HEK293 (cell line): ENCODE data around the gene NF2.
A peak's percentile ranks its signal among the peaks of the same experiment; 100 is the strongest.

Experiments used
- BCL11A ChIP-seq: fragments of 450-650 bp; formaldehyde crosslinking; IDR thresholded peaks from 2 replicates; pipeline ENCODE4 v1.5.1; 2016; ENCODE audit warnings: low read depth, missing biosample characterization, missing genetic modification characterization
- EGR2 ChIP-seq: fragments of 450-650 bp; formaldehyde crosslinking; IDR thresholded peaks from 2 replicates; pipeline ENCODE4 v1.5.1; 2016; ENCODE audit warnings: low read depth, missing biosample characterization, missing genetic modification characterization
- ELK4 ChIP-seq: IDR thresholded peaks from 2 replicates; pipeline ENCODE4 v1.6.1; 2011; ENCODE audit warnings: mild to moderate bottlenecking, low read depth, low read length, borderline replicate concordance
- GLIS1 ChIP-seq: fragments of 450-650 bp; formaldehyde crosslinking; IDR thresholded peaks from 2 replicates; pipeline ENCODE4 v1.5.1; 2016; ENCODE audit warnings: missing biosample characterization, missing genetic modification characterization
- HOXC10 ChIP-seq: sonication (generic); formaldehyde crosslinking; IDR thresholded peaks from 2 replicates; pipeline ENCODE4 v1.8.1; 2023; ENCODE audit warnings: mild to moderate bottlenecking, missing genetic modification reagents
- KLF8 ChIP-seq: fragments of 450-650 bp; formaldehyde crosslinking; IDR thresholded peaks from 2 replicates; pipeline ENCODE4 v1.5.1; 2016; ENCODE audit warnings: missing biosample characterization, missing genetic modification characterization
- SP7 ChIP-seq: fragments of 450-650 bp; formaldehyde crosslinking; IDR thresholded peaks from 2 replicates; pipeline ENCODE4 v1.5.1; 2016; ENCODE audit warnings: missing biosample characterization, missing genetic modification characterization
- TRIM28 ChIP-seq: IDR thresholded peaks from 2 replicates; pipeline ENCODE4 v1.6.1; 2011; ENCODE audit warnings: low read length, control low read depth, borderline replicate concordance
- TSHZ1 ChIP-seq: fragments of 450-650 bp; formaldehyde crosslinking; IDR thresholded peaks from 2 replicates; pipeline ENCODE4 v1.5.1; 2016; ENCODE audit warnings: missing biosample characterization, missing genetic modification characterization, borderline replicate concordance
- ZBTB10 ChIP-seq: fragments of 450-650 bp; formaldehyde crosslinking; IDR thresholded peaks from 2 replicates; pipeline ENCODE4 v1.5.1; 2016; ENCODE audit warnings: missing biosample characterization, missing genetic modification characterization
- ZBTB26 ChIP-seq: fragments of 450-650 bp; formaldehyde crosslinking; optimal IDR thresholded peaks from 2 replicates; pipeline ENCODE3; 2016; ENCODE audit warnings: missing biosample characterization, mild to moderate bottlenecking, missing genetic modification characterization
- ZBTB49 ChIP-seq: fragments of 450-650 bp; formaldehyde crosslinking; IDR thresholded peaks from 2 replicates; pipeline ENCODE4 v1.5.1; 2016; ENCODE audit warnings: missing biosample characterization, missing genetic modification characterization, low read depth
- ZBTB8A ChIP-seq: fragments of 450-650 bp; formaldehyde crosslinking; IDR thresholded peaks from 2 replicates; pipeline ENCODE4 v1.5.1; 2016; ENCODE audit warnings: missing biosample characterization, missing genetic modification characterization
- ZNF114 ChIP-seq: fragments of 450-650 bp; formaldehyde crosslinking; IDR thresholded peaks from 2 replicates; pipeline ENCODE4 v1.5.0; 2017; ENCODE audit warnings: missing biosample characterization, missing genetic modification characterization
- ZNF132 ChIP-seq: fragments of 450-650 bp; formaldehyde crosslinking; IDR thresholded peaks from 2 replicates; pipeline ENCODE4 v1.5.1; 2017; ENCODE audit warnings: missing biosample characterization, missing genetic modification characterization, borderline replicate concordance
- ZNF169 ChIP-seq: fragments of 450-650 bp; formaldehyde crosslinking; IDR thresholded peaks from 2 replicates; pipeline ENCODE4 v1.5.1; 2016; ENCODE audit warnings: missing biosample characterization, missing genetic modification characterization
- ZNF324 ChIP-seq: fragments of 450-650 bp; formaldehyde crosslinking; IDR thresholded peaks from 2 replicates; pipeline ENCODE4 v1.5.1; 2016; ENCODE audit warnings: missing biosample characterization, missing genetic modification characterization
- ZNF366 ChIP-seq: fragments of 450-650 bp; formaldehyde crosslinking; conservative IDR thresholded peaks from 2 replicates; pipeline ENCODE4 v1.5.1; 2016; ENCODE audit warnings: missing biosample characterization, missing genetic modification characterization
- ZNF394 ChIP-seq: fragments of 450-650 bp; formaldehyde crosslinking; IDR thresholded peaks from 2 replicates; pipeline ENCODE4 v1.5.1; 2016; ENCODE audit warnings: missing biosample characterization, missing genetic modification characterization, mild to moderate bottlenecking, moderate library complexity, borderline replicate concordance
- ZNF404 ChIP-seq: fragments of 450-650 bp; formaldehyde crosslinking; IDR thresholded peaks from 2 replicates; pipeline ENCODE4 v1.5.1; 2017; ENCODE audit warnings: missing biosample characterization, missing genetic modification characterization
- ZNF580 ChIP-seq: fragments of 450-650 bp; formaldehyde crosslinking; IDR thresholded peaks from 2 replicates; pipeline ENCODE4 v1.5.1; 2016; ENCODE audit warnings: missing biosample characterization, missing genetic modification characterization
- ZNF670 ChIP-seq: fragments of 450-650 bp; formaldehyde crosslinking; IDR thresholded peaks from 2 replicates; pipeline ENCODE4 v1.5.1; 2016; ENCODE audit warnings: missing biosample characterization, missing genetic modification characterization, low read depth
- ZNF701 ChIP-seq: fragments of 450-650 bp; formaldehyde crosslinking; IDR thresholded peaks from 2 replicates; pipeline ENCODE4 v1.5.1; 2016; ENCODE audit warnings: missing biosample characterization, missing genetic modification characterization
- ZXDB ChIP-seq: fragments of 450-650 bp; formaldehyde crosslinking; IDR thresholded peaks from 2 replicates; pipeline ENCODE4 v1.5.1; 2016; ENCODE audit warnings: missing biosample characterization, missing genetic modification characterization

Gene NF2

GRCh38 chr22:29641042-29641699 is 37.7 kb downstream of the NF2 start (continued):
- no peak for TF ChIP-seq ZBTB10 (tag by site-specific recombination)
- TF ChIP-seq EGR2 (tag by site-specific recombination) = no peak
- TF ChIP-seq ZBTB49 (tag by site-specific recombination) = no peak
- peak; percentile 84 for TF ChIP-seq TRIM28
- TF ChIP-seq KLF8 (tag by site-specific recombination) = no peak
- peak; percentile 27; the same call in 1 of the 2 replicates for TF ChIP-seq BCL11A (tag by site-specific recombination)
- TF ChIP-seq ZNF404 (tag by site-specific recombination) = no peak
- peak; percentile 73; the same call in 1 of the 2 replicates for TF ChIP-seq SP7 (tag by site-specific recombination)
- peak; percentile 55; the same call in 1 of the 2 replicates for TF ChIP-seq ZBTB8A (tag by site-specific recombination)
- no peak for TF ChIP-seq ZXDB (tag by site-specific recombination)
- TF ChIP-seq GLIS1 (tag by site-specific recombination) = no peak; the same call in 1 of the 2 replicates
- no peak for TF ChIP-seq ZNF114 (tag by site-specific recombination)
- TF ChIP-seq TSHZ1 (tag by site-specific recombination) = peak; percentile 88
- TF ChIP-seq HOXC10 = no peak
- TF ChIP-seq ZNF701 (tag by site-specific recombination) = no peak
- no peak for TF ChIP-seq ELK4
- peak; percentile 53 for TF ChIP-seq ZNF366 (tag by site-specific recombination)
- TF ChIP-seq ZNF132 (tag by site-specific recombination) = 0 out of 2 replicates have a peak, but pooled peaks have one; percentile 9
- TF ChIP-seq ZBTB26 (tag by site-specific recombination) = no peak
- no peak for TF ChIP-seq ZNF324 (tag by site-specific recombination)
- TF ChIP-seq ZNF394 = no peak
- TF ChIP-seq ZNF169 (tag by site-specific recombination) = no peak
- TF ChIP-seq ZNF580 (tag by site-specific recombination) = no peak
- no peak for TF ChIP-seq ZNF670 (tag by site-specific recombination)
